Heart left ventricle (tissue), 16 donors: Measurements from ENCODE around the gene SPDL1. TPM values are rescaled to one million over a fixed set of nuclear protein-coding genes. Genes with fewer than 3 reads are reported as not detected.

Experiments used
- ATAC-seq, 4 donors: fragments of 200-7000 bp; cut with Tn5 transposase; one replicate each; pipeline ENCODE4 v1.9.1; 2020 to 2022; ENCODE audit warnings: moderate library complexity in 4 of 4, mild to moderate bottlenecking in 3 of 4, moderate number of reproducible peaks in 1 of 4
- DNase-seq, 5 donors: peaks; one replicate each; pipeline ENCODE4 v3.0.0-alpha.2; 2020
- H3K27ac ChIP-seq, 12 donors: fragments of 200-600 bp; sonication (generic) in 4 of 12; one replicate each; pipeline versions ENCODE4 v1.5.0 to v1.8.0; 2016 to 2022; ENCODE audit warnings: mild to moderate bottlenecking in 2 of 12
- H3K27me3 ChIP-seq, 9 donors: fragments of 200-600 bp; sonication (generic) in 2 of 9; one replicate each; pipeline versions ENCODE4 v1.5.1 to v1.8.0; 2016 to 2022; ENCODE audit warnings: mild to moderate bottlenecking in 3 of 9
- H3K36me3 ChIP-seq, 9 donors: fragments of 200-600 bp; sonication (generic) in 2 of 9; one replicate each; pipeline versions ENCODE4 v1.5.0 to v1.8.0; 2018 to 2022; ENCODE audit warnings: mild to moderate bottlenecking in 2 of 9
- H3K4me1 ChIP-seq, 12 donors: fragments of 200-600 bp; sonication (generic) in 4 of 12; one replicate each; pipeline versions ENCODE4 v1.5.0 to v1.8.0; 2016 to 2022; ENCODE audit warnings: mild to moderate bottlenecking in 3 of 12
- H3K4me3 ChIP-seq, 12 donors: fragments of 200-600 bp; sonication (generic) in 4 of 12; one replicate each; pipeline versions ENCODE4 v1.5.0 to v1.8.0; 2017 to 2022; ENCODE audit warnings: mild to moderate bottlenecking in 9 of 12, moderate library complexity in 4 of 12
- H3K9me3 ChIP-seq, 12 donors: fragments of 200-600 bp; sonication (generic) in 4 of 12; one replicate each; pipeline versions ENCODE4 v1.5.0 to v1.8.0; 2016 to 2022; ENCODE audit warnings: mild to moderate bottlenecking in 1 of 12
- CTCF ChIP-seq, 12 donors: fragments of 200-600 bp; sonication (generic) in 4 of 12; IDR thresholded peaks; one replicate each; pipeline versions ENCODE4 v1.5.0 to v1.8.0; 2018 to 2022; ENCODE audit warnings: antibody characterized with exemption in 12 of 12, mild to moderate bottlenecking in 5 of 12
- POLR2A ChIP-seq, 2 donors: fragments of 450-650 bp; IDR thresholded peaks; one replicate each; pipeline ENCODE4 v1.6.1; 2017; ENCODE audit warnings: antibody characterized with exemption in 2 of 2, mild to moderate bottlenecking in 2 of 2, moderate library complexity in 2 of 2
- WGBS, 4 donors: extraction: QIAGEN DNeasy Blood & Tissue Kit in 2 of 4; methylation state at CpG; one replicate each; pipeline versions ENCODE4 v1.1.5 to v1.1.7; 2013 to 2018; 5-methylcytosine and 5-hydroxymethylcytosine counted together
- intact Hi-C, 10 donors: fragments of 100-400 bp; cut with DNase I; formaldehyde crosslinking; loops; one replicate each; pipeline versions ENCODE4 v1.11.1 to v1.14.2; 2022
- polyA plus RNA-seq, 2 donors: library from polyadenylated mRNA; stranded (reverse); fragments of 200-250 nt; gene quantifications; one replicate each; pipeline ENCODE4 v1.2.3, GENCODE V29; 2013
- total RNA-seq, 9 donors: library from RNA; depleted of rRNA in 2 of 9; stranded (reverse); fragments of >200 nt in 2 of 9; fragmentation: NEBNext Ultra II Directional in 3 of 9; extraction: Animal tissue kit (Norgen Biotek cat#: 25700) in 3 of 9; gene quantifications; one replicate each; pipeline versions ENCODE4 v1.1.0 to v1.2.4, GENCODE V29; 2016 to 2023
- donor health status: ischemic (EF 13 %, LVEDD 7.1; RV severe dilation, severe dysfunction).
- donor health status: healthy with polysubstance abuse.
- donor health status: DM: no; HTN: yes; CAD: no.
- donor health status: DM: no; HTN: no; CAD: no.
- donor health status: ischemic (EF 25% LVEDD 6.9; RV normal size, moderate dysfunction).
- donor health status: ischemic (EF 25% LVEDD 5.7; RV mildly dilated, moderate dysfunction).
- donor health status: healthy.
- donor health status: DM: yes; HTN: yes; CAD: no.
- donor health status: ischemic (EF 35%, LVEDD 5.7; RV mildly dilated, moderate dysfunction).
- donor health status: nonischemic (EF 11% LVEDD 7.7; RV severe dilation, severe dysfunction).
- donor health status: DM: yes; HTN: yes; CAD: no.
- donor health status: PGD.
- donor health status: ischemic (EF 29% LVEDD 5.4; RV normal size, mild dysfunction).
- donor health status: nonischemic (EF 23%, LVEDD 6.1; RV moderate dilation, normal function).

SPDL1 gene
- total and polyA plus RNA-seq, 11 donors, result 2.2 to 7.0 (median 5.0) TPM

- TF ChIP-seq POLR2A (IDR thresholded peaks at IDR 0.05) (no peak), CTCF (IDR thresholded peaks at IDR 0.05) (no peak)
- WGBS, 4 donors, result 71 to 77% (median 76%) methylated on average over 6 of the region's 6 CpGs
- ATAC-seq, result peak in 3 of 4 donors; percentile 37 to 95 (median 77)
Observed at GRCh38 chr5:169629847-169630548, 46.4 kb downstream of the SPDL1 start.

GRCh38 chr5:169631360-169631759, 47.8 kb downstream of the SPDL1 start:
- Histone ChIP-seq H3K4me1 (peaks cover 0 to 6% (median 0%) of the 10 kb centered on the region in 12 donors), H3K4me3 (no peak overlapping the region), H3K27ac (no peak overlapping the region), H3K36me3 (no peaks in the 10 kb centered on the region), H3K9me3 (peaks cover 0 to 11% (median 0%) of the 10 kb centered on the region in 12 donors), H3K27me3 (peaks cover 0 to 14% (median 0%) of the 10 kb centered on the region in 9 donors)
- no peak for DNase-seq
- intact Hi-C loops, result no loop called here
- no peak for ATAC-seq
- 77 to 88% (median 79%) methylated on average over 4 of the region's 4 CpGs for WGBS, 4 donors
- TF ChIP-seq CTCF (IDR thresholded peaks at IDR 0.05) (no peak), POLR2A (IDR thresholded peaks at IDR 0.05) (no peak)

More at GRCh38 chr5:169629847-169630548, 46.4 kb downstream of the SPDL1 start:
- H3K9me3 ChIP-seq, result peaks cover 0 to 9% (median 0%) of the 10 kb centered on the region in 12 donors
- peak in 1 of 5 donors; percentile 46 for DNase-seq
- no peaks in the 10 kb centered on the region for H3K36me3 ChIP-seq
- intact Hi-C loops, result no loop called here
- H3K4me3 ChIP-seq, result no peak overlapping the region
- H3K27me3 ChIP-seq, result peaks cover 0 to 1% (median 0%) of the 10 kb centered on the region in 9 donors
- H3K27ac ChIP-seq, result no peak overlapping the region
- no peaks in the 10 kb centered on the region for H3K4me1 ChIP-seq

GRCh38 chr5:169632946-169633345, 49.4 kb downstream of the SPDL1 start:
- H3K36me3 ChIP-seq, result no peaks in the 10 kb centered on the region
- no peak for DNase-seq
- ATAC-seq, result no peak
- no peak overlapping the region for H3K4me3 ChIP-seq
- peaks cover 0 to 30% (median 16%) of the 10 kb centered on the region in 9 donors for H3K27me3 ChIP-seq
- TF ChIP-seq POLR2A (IDR thresholded peaks at IDR 0.05), result no peak
- no peak for TF ChIP-seq CTCF (IDR thresholded peaks at IDR 0.05)
- peaks cover 0 to 10% (median 0%) of the 10 kb centered on the region in 12 donors for H3K4me1 ChIP-seq
- intact Hi-C loops, result no loop called here
- no peak overlapping the region for H3K27ac ChIP-seq
- H3K9me3 ChIP-seq, result peaks cover 0 to 11% (median 0%) of the 10 kb centered on the region in 12 donors
- 59 to 75% (median 68%) methylated on average over 1 of the region's 1 CpG for WGBS, 4 donors

- intact Hi-C loops, result no loop called here
- peaks cover 0 to 32% (median 16%) of the 10 kb centered on the region in 9 donors for H3K27me3 ChIP-seq
Observed at GRCh38 chr5:169634606-169635005, 51.0 kb downstream of the SPDL1 start.

More at GRCh38 chr5:169634606-169635005, 51.0 kb downstream of the SPDL1 start:
- peaks cover 0 to 23% (median 0%) of the 10 kb centered on the region in 12 donors for H3K4me1 ChIP-seq
- no peak for DNase-seq
- no peak for ATAC-seq
- H3K36me3 ChIP-seq, result no peaks in the 10 kb centered on the region
- peaks cover 0 to 16% (median 4%) of the 10 kb centered on the region in 12 donors for H3K9me3 ChIP-seq
- TF ChIP-seq CTCF (IDR thresholded peaks at IDR 0.05) (no peak), POLR2A (IDR thresholded peaks at IDR 0.05) (no peak)
- no peak overlapping the region for H3K27ac ChIP-seq
- WGBS, 4 donors, result 72 to 85% (median 74%) methylated on average over 1 of the region's 1 CpG
- H3K4me3 ChIP-seq, result no peak overlapping the region
